Activated CD8-positive, alpha-beta memory T cell treated with anti-CD3 and anti-CD28 coated beads for 24 hours (primary cell): ENCODE measurements around the gene APLP2.
"Not testable (repeated sequence)": the region's sequence is repeated elsewhere in the genome, so short reads cannot be mapped to it uniquely, and the experiment has no call there.

Experiments
- DNase-seq: peaks from one replicate; pipeline ENCODE4 v3.0.0-alpha.2; 2020

Gene APLP2

GRCh38 chr11:130069659-130070108, at the start of gene APLP2:
APLP2 (plus strand) TSS chr11:130069894; CDS start chr11:130069978, 84 bp downstream.
- peak; percentile 96 for DNase-seq

- no peak for DNase-seq
Observed at GRCh38 chr11:130020323-130020722, 49.4 kb upstream of the APLP2 start.

- DNase-seq, result not testable (repeated sequence)
Observed at GRCh38 chr11:130021606-130022005, 48.1 kb upstream of the APLP2 start.

- no peak for DNase-seq
Observed at GRCh38 chr11:130022799-130023198, 46.9 kb upstream of the APLP2 start.

- no peak for DNase-seq
Observed at GRCh38 chr11:130023204-130023603, 46.5 kb upstream of the APLP2 start.

GRCh38 chr11:130024361-130024760, 45.3 kb upstream of the APLP2 start:
- no peak for DNase-seq

- no peak for DNase-seq
Observed at GRCh38 chr11:130025371-130025770, 44.3 kb upstream of the APLP2 start.

- DNase-seq, result no peak
Observed at GRCh38 chr11:130029137-130029536, 40.6 kb upstream of the APLP2 start.

- no peak for DNase-seq
Observed at GRCh38 chr11:130031056-130031455, 38.6 kb upstream of the APLP2 start.

- DNase-seq, result no peak
Observed at GRCh38 chr11:130031945-130032344, 37.7 kb upstream of the APLP2 start.

GRCh38 chr11:130032931-130033330, 36.8 kb upstream of the APLP2 start:
- DNase-seq, result no peak

- DNase-seq, result no peak
Observed at GRCh38 chr11:130034236-130034635, 35.5 kb upstream of the APLP2 start.

GRCh38 chr11:130037058-130037457, 32.6 kb upstream of the APLP2 start:
- DNase-seq, result no peak

GRCh38 chr11:130037881-130038585, 31.7 kb upstream of the APLP2 start:
- no peak for DNase-seq

GRCh38 chr11:130040281-130040940, 29.3 kb upstream of the APLP2 start:
- DNase-seq, result no peak

GRCh38 chr11:130042093-130042591, 27.6 kb upstream of the APLP2 start:
- no peak for DNase-seq

- DNase-seq, result no peak
Observed at GRCh38 chr11:130043575-130043974, 26.1 kb upstream of the APLP2 start.

- no peak for DNase-seq
Observed at GRCh38 chr11:130047141-130047540, 22.6 kb upstream of the APLP2 start.

GRCh38 chr11:130049328-130049771, 20.3 kb upstream of the APLP2 start:
- DNase-seq, result no peak

GRCh38 chr11:130050257-130050656, 19.4 kb upstream of the APLP2 start:
- no peak for DNase-seq

- DNase-seq, result no peak
Observed at GRCh38 chr11:130051082-130051481, 18.6 kb upstream of the APLP2 start.

GRCh38 chr11:130052567-130052966, 17.1 kb upstream of the APLP2 start:
- DNase-seq, result no peak

GRCh38 chr11:130054966-130055365, 14.7 kb upstream of the APLP2 start:
- DNase-seq, result no peak

GRCh38 chr11:130055617-130056016, 14.1 kb upstream of the APLP2 start:
- no peak for DNase-seq
